ENCODE data around the gene RAB9A. TPM values are rescaled to one million over a fixed set of nuclear protein-coding genes. Genes with fewer than 3 reads are reported as not detected.

RAB9A gene
- total RNA-seq, 1 experiment from 2014 or later, result 29.5 TPM

DNA sequence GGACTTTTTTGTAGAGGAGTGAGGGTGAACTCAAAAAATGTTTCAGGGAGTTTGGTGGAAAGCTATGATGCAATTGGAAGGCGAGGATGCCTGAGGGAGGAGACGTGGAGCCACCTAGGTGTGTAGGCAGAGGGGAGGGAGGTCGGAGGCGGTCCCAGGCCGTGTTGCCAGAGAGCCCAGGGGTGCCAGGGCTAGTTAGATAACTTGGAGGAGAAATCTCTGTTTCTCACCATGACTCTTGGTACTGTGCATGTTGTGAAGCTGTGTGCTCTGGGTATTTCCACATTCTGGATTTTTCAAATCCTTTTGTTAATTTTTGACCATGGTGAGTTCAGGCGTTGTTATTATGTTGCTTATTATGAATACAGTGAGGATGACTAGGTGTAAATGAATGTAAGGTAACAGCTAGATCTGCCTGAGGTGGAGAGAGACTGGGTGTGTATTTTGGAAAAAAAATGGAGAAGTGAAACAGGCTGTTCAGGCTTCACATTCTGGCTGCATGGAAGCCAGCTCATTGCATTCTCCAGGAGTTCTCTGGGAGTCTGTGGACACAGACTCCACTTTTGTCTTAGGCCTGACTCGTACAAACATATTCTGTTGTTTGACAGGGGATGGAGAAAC is 4.5 kb downstream of the RAB9A start:
- no peak for TF ChIP-seq EZH2 (IDR thresholded peaks at IDR 0.05; ENCODE audit: low read length, unreplicated experiment)
- no peaks in the 10 kb centered on the region for H3F3A ChIP-seq (ENCODE audit: low read length, unreplicated experiment)
- H3K9me3 ChIP-seq (ENCODE audit: low read length), result no peaks in the 10 kb centered on the region
- H3K4me3 ChIP-seq (ENCODE audit: low read length), result no peak overlapping the region
- H3K4me1 ChIP-seq (ENCODE audit: insufficient read depth, low read length), result peaks cover 15% of the 10 kb centered on the region
- no peak for ATAC-seq
- no peak overlapping the region for H3K27ac ChIP-seq (ENCODE audit: low read length)
- H3K9me2 ChIP-seq (replicated peaks; ENCODE audit: low read length), result no peaks in the 10 kb centered on the region
- no peak overlapping the region for H3K9ac ChIP-seq (ENCODE audit: low read length)
- ChIA-PET POLR2A (ENCODE audit: unreplicated experiment) (no interaction called here), CTCF (interaction anchor here (0.6 kb wide), 1 partner anchor 28 kb away, joined by 5 read pairs; no protein-coding TSS in a partner anchor)
- no peak for DNase-seq
- no peak overlapping the region for H3K4me2 ChIP-seq (ENCODE audit: low read length)
- no peak overlapping the region for H2AFZ ChIP-seq (ENCODE audit: low read length)
- H3K36me3 ChIP-seq (ENCODE audit: low read depth, low read length), result no peaks in the 10 kb centered on the region
- no TSS peak for BruUV-seq (replicated peaks)
- H3K79me2 ChIP-seq (ENCODE audit: low read length), result peaks cover 92% of the 10 kb centered on the region
- H4K20me1 ChIP-seq (ENCODE audit: low read length), result peaks cover 33% of the 10 kb centered on the region; the same call in 1 of the 2 replicates
- H3K27me3 ChIP-seq (ENCODE audit: low read length), result no peaks in the 10 kb centered on the region
- intact Hi-C loops (cut with micrococcal nuclease), result no loop called here

DNA sequence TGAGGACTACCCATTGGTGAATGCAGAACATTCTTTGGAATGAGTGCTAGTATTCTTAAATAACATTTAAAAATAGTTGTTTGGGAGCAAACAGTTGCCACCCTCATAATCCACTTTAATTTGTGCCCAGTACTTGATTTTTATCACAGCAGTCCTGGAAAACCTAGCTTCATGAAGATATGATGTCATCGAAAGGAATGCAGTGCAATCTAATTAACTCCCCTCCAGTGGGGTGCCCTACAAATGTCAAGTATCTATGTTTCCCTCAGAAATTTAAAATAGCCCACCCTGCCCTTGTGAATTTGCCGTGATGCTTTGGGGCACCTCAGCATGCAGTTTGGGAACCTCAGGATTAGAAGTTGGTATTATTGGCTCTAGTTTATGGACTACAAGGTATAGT is 5.4 kb downstream of the RAB9A start:
- Histone ChIP-seq H3K4me2 (ENCODE audit: low read length) (no peak overlapping the region), H3K9me3 (ENCODE audit: low read length) (no peaks in the 10 kb centered on the region), H3K27ac (ENCODE audit: low read length) (no peak overlapping the region), H3K79me2 (ENCODE audit: low read length) (peaks cover 97% of the 10 kb centered on the region), H4K20me1 (ENCODE audit: low read length) (peaks cover 33% of the 10 kb centered on the region; the same call in 1 of the 2 replicates), H3K4me1 (ENCODE audit: insufficient read depth, low read length) (peaks cover 15% of the 10 kb centered on the region), H3K27me3 (ENCODE audit: low read length) (no peaks in the 10 kb centered on the region), H3K4me3 (ENCODE audit: low read length) (no peak overlapping the region), H3K9me2 (replicated peaks; ENCODE audit: low read length) (no peaks in the 10 kb centered on the region), H3K36me3 (ENCODE audit: low read depth, low read length) (no peaks in the 10 kb centered on the region), H2AFZ (ENCODE audit: low read length) (no peak overlapping the region), H3F3A (ENCODE audit: low read length, unreplicated experiment) (no peaks in the 10 kb centered on the region), H3K9ac (ENCODE audit: low read length) (no peak overlapping the region)
- CTCF ChIA-PET, result no interaction called here
- BruUV-seq (replicated peaks), result no TSS peak
- POLR2A ChIA-PET (ENCODE audit: unreplicated experiment), result no interaction called here
- ATAC-seq, result no peak
- TF ChIP-seq EZH2 (IDR thresholded peaks at IDR 0.05; ENCODE audit: low read length, unreplicated experiment) (no peak), EZH2phosphoT487 (IDR thresholded peaks at IDR 0.05; ENCODE audit: borderline replicate concordance, low read length) (no peak)
- TF ChIP-seq, protein P1, sequence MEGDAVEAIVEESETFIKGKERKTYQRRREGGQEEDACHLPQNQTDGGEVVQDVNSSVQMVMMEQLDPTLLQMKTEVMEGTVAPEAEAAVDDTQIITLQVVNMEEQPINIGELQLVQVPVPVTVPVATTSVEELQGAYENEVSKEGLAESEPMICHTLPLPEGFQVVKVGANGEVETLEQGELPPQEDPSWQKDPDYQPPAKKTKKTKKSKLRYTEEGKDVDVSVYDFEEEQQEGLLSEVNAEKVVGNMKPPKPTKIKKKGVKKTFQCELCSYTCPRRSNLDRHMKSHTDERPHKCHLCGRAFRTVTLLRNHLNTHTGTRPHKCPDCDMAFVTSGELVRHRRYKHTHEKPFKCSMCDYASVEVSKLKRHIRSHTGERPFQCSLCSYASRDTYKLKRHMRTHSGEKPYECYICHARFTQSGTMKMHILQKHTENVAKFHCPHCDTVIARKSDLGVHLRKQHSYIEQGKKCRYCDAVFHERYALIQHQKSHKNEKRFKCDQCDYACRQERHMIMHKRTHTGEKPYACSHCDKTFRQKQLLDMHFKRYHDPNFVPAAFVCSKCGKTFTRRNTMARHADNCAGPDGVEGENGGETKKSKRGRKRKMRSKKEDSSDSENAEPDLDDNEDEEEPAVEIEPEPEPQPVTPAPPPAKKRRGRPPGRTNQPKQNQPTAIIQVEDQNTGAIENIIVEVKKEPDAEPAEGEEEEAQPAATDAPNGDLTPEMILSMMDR (conservative IDR thresholded peaks at IDR 0.05; ENCODE audit: low read depth, low read length), result no peak
- DNase-seq, result no peak
- intact Hi-C loops (cut with micrococcal nuclease), result no loop called here

DNA sequence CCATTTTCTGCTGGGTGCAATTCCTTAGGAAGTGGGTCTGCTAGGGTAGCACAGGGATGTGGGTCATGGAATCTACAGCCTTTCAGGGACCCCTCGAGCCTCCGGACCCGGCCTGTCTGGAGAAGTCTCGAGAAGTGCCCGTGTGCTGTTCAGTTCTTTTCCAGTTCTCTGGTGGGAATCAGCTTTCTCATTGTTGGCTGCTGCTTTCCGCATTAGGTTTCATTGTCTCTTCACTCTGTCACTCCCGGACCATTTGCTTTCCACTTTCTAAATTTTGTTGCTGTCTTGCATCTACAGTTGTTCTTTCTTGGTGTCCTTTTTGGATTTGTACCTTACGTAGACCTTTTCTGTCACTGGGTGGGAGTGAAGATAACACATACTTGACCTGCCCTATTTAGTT is 6.1 kb downstream of the RAB9A start:
- Histone ChIP-seq H3K4me3 (ENCODE audit: low read length) (no peak overlapping the region), H3K9ac (ENCODE audit: low read length) (no peak overlapping the region), H3K9me2 (replicated peaks; ENCODE audit: low read length) (no peaks in the 10 kb centered on the region), H3K27me3 (ENCODE audit: low read length) (no peaks in the 10 kb centered on the region), H3K79me2 (ENCODE audit: low read length) (peaks cover 94% of the 10 kb centered on the region), H3K4me1 (ENCODE audit: insufficient read depth, low read length) (peaks cover 15% of the 10 kb centered on the region), H2AFZ (ENCODE audit: low read length) (no peak overlapping the region), H3K9me3 (ENCODE audit: low read length) (no peaks in the 10 kb centered on the region), H3K4me2 (ENCODE audit: low read length) (no peak overlapping the region), H3F3A (ENCODE audit: low read length, unreplicated experiment) (no peaks in the 10 kb centered on the region), H3K27ac (ENCODE audit: low read length) (no peak overlapping the region), H3K36me3 (ENCODE audit: low read depth, low read length) (no peaks in the 10 kb centered on the region), H4K20me1 (ENCODE audit: low read length) (peaks cover 33% of the 10 kb centered on the region; the same call in 1 of the 2 replicates)
- TF ChIP-seq, protein P1 (conservative IDR thresholded peaks at IDR 0.05; ENCODE audit: low read depth, low read length), result no peak
- intact Hi-C loops (cut with micrococcal nuclease), result no loop called here
- ChIA-PET CTCF (no interaction called here), POLR2A (ENCODE audit: unreplicated experiment) (no interaction called here)
- DNase-seq, result no peak
- no peak for ATAC-seq
- no TSS peak for BruUV-seq (replicated peaks)

Data from PC-3 (cell line).